ENCODE data around the gene CACNA2D2.
A peak's percentile ranks its signal among the peaks of the same experiment; 100 is the strongest.

The CACNA2D2 gene

GRCh38 chr3:50419595-50420370 is 83.7 kb downstream of the CACNA2D2 start:
- DNase-seq: no peak

- no peak for DNase-seq
Observed at GRCh38 chr3:50418850-50419249, 84.6 kb downstream of the CACNA2D2 start.

GRCh38 chr3:50417637-50418033 is 85.8 kb downstream of the CACNA2D2 start:
- no peak for DNase-seq

- DNase-seq: no peak
Observed at GRCh38 chr3:50416736-50417636, 86.4 kb downstream of the CACNA2D2 start.

- DNase-seq: peak; percentile 32
Observed at GRCh38 chr3:50415816-50416215, 87.6 kb downstream of the CACNA2D2 start.

GRCh38 chr3:50415061-50415460 is 88.4 kb downstream of the CACNA2D2 start:
- no peak for DNase-seq

- DNase-seq: no peak
Observed at GRCh38 chr3:50414616-50415015, 88.8 kb downstream of the CACNA2D2 start.

- no peak for DNase-seq
Observed at GRCh38 chr3:50412231-50412754, 91.1 kb downstream of the CACNA2D2 start.

GRCh38 chr3:50411229-50411628 is 92.2 kb downstream of the CACNA2D2 start:
- DNase-seq: no peak

GRCh38 chr3:50410608-50411139 is 92.8 kb downstream of the CACNA2D2 start:
- DNase-seq: no peak

GRCh38 chr3:50410185-50410584 is 93.2 kb downstream of the CACNA2D2 start:
- no peak for DNase-seq

GRCh38 chr3:50408443-50408944 is 94.9 kb downstream of the CACNA2D2 start:
- DNase-seq: no peak

GRCh38 chr3:50406487-50406886 is 96.9 kb downstream of the CACNA2D2 start:
- no peak for DNase-seq

GRCh38 chr3:50405249-50405648 is 98.2 kb downstream of the CACNA2D2 start:
- DNase-seq: no peak

GRCh38 chr3:50401978-50402595 is 101.3 kb downstream of the CACNA2D2 start:
- no peak for DNase-seq

GRCh38 chr3:50396502-50396901 is 106.9 kb downstream of the CACNA2D2 start:
- no peak for DNase-seq

- DNase-seq: no peak
Observed at GRCh38 chr3:50395070-50395860, 108.2 kb downstream of the CACNA2D2 start.

GRCh38 chr3:50393061-50393460 is 110.4 kb downstream of the CACNA2D2 start:
- no peak for DNase-seq

GRCh38 chr3:50392101-50392715 is 111.2 kb downstream of the CACNA2D2 start:
- no peak for DNase-seq

GRCh38 chr3:50390508-50391224 is 112.8 kb downstream of the CACNA2D2 start:
- DNase-seq: peak; percentile 85

GRCh38 chr3:50389414-50389767 is 114.0 kb downstream of the CACNA2D2 start:
- no peak for DNase-seq

All from femur (tissue), 1 donor.